C4-2B (cell line): ENCODE data around the gene C2CD4C.

Source experiments
- H3K27ac ChIP-seq: fragments of 450-650 bp; 2 replicates; pipeline ENCODE4 v1.5.1; 2017
- CTCF ChIP-seq: fragments of 450-650 bp; conservative IDR thresholded peaks from 2 replicates; pipeline ENCODE4 v1.5.1; 2017; ENCODE audit warnings: mild to moderate bottlenecking
- ZFX ChIP-seq: fragments of 450-650 bp; IDR thresholded peaks from 2 replicates; pipeline ENCODE4 v1.6.1; 2017

C2CD4C gene

DNA sequence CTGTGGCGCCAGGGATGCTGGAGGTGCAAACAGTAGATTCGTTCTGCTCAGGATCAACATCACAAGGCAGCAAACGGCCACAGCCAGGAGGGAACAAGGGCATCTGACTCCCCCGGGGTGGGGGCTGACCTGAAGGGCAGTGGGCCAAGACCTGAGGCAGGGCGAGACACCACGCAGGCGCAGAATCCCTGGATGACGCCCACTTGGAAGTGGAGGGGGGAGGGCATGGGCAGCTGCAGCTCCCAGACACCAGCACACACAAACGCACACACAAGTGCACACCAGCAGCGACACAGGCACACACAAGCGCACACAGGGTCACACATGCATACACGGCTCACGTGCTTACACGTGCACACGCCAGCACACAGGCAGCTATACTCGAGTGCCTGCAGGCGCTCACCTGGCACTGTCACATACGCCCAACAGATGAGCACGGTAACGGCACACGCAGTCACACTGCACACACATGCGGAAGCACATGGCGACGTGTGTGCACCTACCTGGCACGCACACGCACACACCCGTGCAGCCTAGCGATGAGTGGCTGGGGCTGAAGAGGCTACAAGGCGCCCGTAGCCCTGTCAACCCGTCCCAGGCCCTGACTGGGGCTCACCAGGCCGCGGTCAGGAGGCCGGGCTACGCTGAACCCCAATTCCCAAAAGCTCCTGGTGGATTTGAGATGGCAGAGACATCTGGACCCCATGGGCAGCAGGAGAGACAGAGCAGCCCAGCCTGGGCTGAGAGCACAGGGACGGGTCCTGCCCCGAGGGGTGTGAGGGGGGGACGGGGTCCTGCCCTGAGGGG, 5.5 kb downstream of the C2CD4C start:
- H3K27ac ChIP-seq = no peak overlapping the region

DNA sequence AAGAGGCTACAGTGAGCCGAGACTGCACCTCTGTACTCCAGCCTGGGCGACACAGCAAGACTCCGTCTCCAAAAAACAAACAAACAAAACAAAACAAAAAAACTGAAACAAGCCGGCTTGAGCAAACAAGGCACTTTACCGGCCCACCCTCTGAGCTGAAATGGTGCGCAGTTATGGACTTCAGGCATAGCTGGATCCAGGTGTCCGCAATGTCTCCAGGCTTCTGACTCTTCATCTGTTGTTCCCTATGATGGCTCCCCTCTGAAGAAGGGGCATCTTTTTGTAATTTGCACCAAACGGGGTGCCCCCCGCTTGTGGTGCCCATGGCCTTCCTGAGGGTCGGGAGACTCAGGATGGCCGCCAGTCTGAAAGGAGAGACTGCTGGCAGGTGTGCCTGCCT, 6.2 kb downstream of the C2CD4C start:
- TF ChIP-seq CTCF = no peak
- no peak for TF ChIP-seq ZFX

More for the DNA sequence above, 5.5 kb downstream of the C2CD4C start:
- TF ChIP-seq CTCF (no peak), ZFX (no peak)

DNA sequence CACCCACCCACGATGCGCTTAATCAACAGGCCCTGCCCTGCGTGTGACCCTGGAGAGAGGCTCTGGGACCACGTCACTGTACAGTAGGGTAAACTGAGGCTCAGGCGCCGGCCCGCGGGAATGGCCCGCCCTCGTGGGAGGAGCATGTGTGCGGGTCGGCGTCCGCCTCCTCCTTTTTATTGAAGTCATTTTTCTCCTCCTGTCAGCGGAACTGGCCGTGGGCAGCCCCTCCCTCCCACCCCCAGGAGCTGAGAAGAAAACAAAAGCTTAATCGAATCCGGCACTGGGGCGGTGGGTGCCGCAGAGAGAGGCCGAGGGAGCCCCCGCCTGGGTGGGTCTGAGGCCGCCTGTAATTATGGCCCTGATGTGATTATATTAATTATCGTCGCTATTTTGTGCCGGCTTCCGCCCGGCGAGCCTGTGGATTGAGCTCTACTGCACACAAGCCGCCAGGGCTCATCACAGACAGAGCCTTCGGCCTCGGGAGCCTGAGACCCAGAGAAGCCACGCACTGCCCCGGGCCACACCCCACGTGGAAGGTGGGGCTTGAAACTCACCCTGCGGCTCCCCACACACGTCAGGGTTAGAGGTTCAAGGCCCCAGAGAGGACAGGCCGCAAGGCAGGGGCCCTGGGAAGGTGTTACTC, 7.0 kb downstream of the C2CD4C start:
- H3K27ac ChIP-seq = no peak overlapping the region
- TF ChIP-seq ZFX (no peak), CTCF (no peak)

More for the DNA sequence above, 6.2 kb downstream of the C2CD4C start:
- no peak overlapping the region for H3K27ac ChIP-seq

DNA sequence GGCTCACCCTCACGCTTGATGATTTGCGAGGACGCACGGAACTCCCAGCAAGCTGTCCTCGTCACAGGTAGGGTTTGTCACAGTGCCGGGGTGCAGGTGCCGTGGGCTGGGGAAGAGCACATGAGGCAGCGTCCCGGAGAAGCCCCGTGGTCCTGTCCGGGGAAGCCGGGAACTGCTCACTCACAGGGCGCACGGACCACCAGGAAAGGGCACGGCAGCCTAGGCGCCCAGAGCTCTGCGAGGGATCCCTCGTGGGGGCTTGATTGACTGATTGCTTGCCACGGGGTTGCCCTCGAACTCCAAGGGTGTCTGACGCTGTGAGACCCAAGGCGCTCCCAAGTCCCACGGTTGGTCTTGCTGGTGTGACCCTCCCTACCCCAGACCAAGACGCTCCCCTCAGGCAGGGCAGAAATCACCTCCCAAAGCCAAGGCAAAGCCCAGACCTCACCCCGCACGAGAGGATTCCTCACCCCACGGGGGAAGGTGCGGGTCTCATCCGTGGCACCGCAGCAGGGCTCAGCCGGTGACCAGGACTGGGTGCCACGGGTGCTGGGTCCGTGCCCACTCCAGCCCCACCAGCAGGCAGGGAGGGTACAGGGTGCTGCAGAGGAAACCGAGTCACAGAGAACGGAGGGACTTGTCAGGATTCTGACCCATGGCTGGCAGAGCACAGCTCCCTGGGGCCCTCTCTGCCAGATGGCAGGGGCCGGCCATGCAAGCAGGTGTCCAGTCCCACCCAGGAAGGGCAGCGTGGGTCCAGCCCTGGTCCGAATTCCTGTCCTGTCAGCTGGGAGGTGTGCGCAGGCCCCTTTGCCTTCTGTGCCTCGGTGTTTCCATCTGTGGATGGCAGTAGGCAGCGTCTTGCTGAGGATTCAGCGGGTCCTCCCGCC, 7.7 kb downstream of the C2CD4C start:
- TF ChIP-seq CTCF = no peak
- TF ChIP-seq ZFX = no peak
- H3K27ac ChIP-seq = no peak overlapping the region

- H3K27ac ChIP-seq = no peak overlapping the region
- TF ChIP-seq ZFX = no peak
- TF ChIP-seq CTCF = no peak
Measured at GRCh38 chr19:399370-399769, 9.6 kb downstream of the C2CD4C start.

GRCh38 chr19:398719-399118, 10.2 kb downstream of the C2CD4C start:
- TF ChIP-seq CTCF = no peak
- no peak for TF ChIP-seq ZFX
- no peak overlapping the region for H3K27ac ChIP-seq
